Measurements from ENCODE around the gene SLX4.
"Not testable (repeated sequence)": the region's sequence is repeated elsewhere in the genome, so short reads cannot be mapped to it uniquely, and the experiment has no call there.

The SLX4 gene

DNA sequence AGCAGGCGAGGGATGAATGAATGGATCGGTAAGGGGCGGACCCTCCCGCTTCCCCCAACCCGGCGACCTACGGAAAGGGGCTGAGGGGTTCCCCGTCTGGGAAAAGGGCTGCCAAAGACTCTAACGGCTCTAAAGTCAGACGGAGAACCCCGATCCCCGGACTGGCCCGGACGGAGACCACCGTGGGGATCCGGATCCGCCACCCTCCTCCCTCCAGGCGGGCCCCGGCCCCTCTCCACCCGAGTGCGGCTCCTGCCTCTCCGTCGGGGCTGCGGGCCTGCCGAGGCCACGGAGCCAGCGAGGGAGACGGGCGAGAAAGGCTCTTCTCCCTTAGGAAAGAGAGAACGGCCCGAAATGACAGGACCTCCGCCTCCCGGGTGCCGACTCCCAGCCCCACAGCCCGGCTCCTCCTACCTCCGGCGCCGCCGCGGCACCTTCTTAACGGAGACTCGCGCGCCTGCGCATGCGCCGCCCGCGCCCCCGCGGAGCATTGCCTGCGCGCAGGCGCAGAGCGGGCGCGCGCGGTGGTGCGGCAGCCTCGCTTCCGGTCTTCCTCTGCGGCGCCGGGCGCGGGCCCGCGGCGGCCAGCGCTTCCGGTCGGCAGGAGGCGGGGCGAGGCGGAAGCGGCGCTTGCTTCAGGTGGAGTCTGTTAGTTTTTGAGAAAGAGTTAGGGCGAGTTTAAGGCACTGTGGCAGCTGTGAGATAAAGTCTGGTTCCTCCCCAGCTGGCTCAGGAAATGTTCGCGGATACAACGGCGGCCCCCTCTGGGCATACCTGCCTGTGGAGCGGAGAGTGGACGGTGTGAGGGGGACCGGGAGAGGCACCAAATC is at the start of gene SLX4:
Gene SLX4 (minus strand): TSS at position 461 of the 830 bp plus-strand sequence. CDS start 2,642 bp downstream, outside the sequence.
- DNase-seq (ENCODE audit: low spot score), result peak; percentile 94

DNA sequence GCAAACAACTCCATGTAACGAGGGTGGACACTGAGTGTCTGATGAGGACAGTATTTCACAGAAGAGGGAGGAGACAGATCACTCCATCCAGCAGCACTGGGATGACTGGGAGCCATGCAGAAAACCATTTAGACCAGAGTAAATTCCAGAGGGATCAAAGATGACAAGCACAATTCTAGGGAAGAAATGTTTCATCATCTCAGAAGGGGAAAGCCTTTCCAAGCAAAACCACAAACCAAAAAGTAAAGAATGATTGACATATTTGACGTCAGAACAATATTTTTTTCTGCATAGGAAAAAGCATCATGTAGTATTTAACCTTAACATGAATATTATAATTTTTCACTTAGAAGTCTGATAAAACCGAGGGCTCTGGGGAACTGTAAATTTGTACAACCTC is 47.8 kb upstream of the SLX4 start:
- DNase-seq (ENCODE audit: low spot score), result no peak

DNA sequence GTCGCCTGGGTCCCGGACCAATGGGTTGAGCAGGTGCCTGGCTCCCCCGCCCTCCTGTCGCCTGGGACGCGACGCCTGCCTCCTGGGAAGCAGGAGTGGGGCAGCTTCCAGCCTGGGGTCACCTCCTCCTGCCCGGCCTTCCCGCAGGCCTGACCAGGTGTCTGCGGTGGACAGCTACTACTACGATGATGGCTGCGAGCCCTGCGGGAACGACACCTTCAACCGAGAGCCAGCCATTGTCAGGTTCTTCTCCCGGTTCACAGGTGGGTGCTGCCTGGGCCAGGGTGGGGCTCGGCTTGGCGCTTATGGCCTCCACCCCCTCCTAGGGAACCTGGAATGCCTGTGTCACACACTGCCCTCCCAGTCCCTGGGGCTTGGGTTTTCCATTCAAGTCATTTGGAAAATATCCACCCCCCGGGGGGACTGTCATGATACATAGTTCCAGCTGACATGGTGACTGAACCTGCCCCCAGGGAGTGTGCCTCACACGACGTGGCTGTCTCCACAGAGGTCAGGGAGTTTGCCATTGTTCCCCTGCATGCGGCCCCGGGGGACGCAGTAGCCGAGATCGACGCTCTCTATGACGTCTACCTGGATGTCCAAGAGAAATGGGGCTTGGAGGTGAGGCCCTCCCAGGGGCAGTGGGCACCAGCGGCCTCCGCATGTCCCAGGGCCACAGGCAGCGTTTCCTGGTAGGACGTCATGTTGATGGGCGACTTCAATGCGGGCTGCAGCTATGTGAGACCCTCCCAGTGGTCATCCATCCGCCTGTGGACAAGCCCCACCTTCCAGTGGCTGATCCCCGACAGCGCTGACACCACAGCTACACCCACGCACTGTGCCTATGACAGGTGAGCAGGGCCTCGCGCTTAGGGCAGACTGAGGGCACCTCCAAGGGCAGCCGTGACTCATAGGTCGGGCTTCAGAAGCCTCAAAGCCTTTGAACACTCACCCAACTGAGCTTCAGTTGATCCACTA is 45.4 kb upstream of the SLX4 start:
- no peak for DNase-seq (ENCODE audit: low spot score)

- DNase-seq (ENCODE audit: low spot score), result not testable (repeated sequence)
These were observed 44.7 kb upstream of the SLX4 start for GRCh38 chr16:3656160-3656490.

GRCh38 chr16:3655396-3656159 is 44.2 kb upstream of the SLX4 start:
- no peak for DNase-seq (ENCODE audit: low spot score)

DNA sequence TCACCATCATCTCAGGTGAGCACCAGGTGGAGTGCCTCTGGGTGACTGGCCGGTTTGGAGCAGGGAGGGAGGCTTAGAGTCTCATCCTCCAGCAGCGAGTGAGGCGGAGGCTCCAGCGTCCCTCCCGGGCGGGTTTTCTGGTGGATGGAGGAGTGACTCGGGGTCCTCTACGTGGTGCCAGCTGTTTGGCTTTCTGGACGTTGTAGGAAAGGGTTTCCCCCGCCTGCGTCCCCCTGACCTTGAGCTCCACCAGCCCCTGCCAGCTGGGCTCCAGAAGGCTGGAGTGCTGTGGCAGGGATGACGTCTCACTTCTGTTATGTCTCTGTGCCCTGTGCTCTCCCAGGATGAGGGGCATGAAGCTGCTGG is 43.6 kb upstream of the SLX4 start:
- no peak for DNase-seq (ENCODE audit: low spot score)

- DNase-seq (ENCODE audit: low spot score), result peak; percentile 76
These were observed 43.0 kb upstream of the SLX4 start, which contains the start of gene DNASE1 for GRCh38 chr16:3654249-3654991. Gene DNASE1 (plus strand): TSS chr16:3654691. CDS start chr16:3655374, 683 bp downstream.

- DNase-seq (ENCODE audit: low spot score), result no peak
These were observed 41.2 kb upstream of the SLX4 start for GRCh38 chr16:3652373-3653195.

GRCh38 chr16:3651461-3652372 is 40.3 kb upstream of the SLX4 start:
- DNase-seq (ENCODE audit: low spot score), result no peak

DNA sequence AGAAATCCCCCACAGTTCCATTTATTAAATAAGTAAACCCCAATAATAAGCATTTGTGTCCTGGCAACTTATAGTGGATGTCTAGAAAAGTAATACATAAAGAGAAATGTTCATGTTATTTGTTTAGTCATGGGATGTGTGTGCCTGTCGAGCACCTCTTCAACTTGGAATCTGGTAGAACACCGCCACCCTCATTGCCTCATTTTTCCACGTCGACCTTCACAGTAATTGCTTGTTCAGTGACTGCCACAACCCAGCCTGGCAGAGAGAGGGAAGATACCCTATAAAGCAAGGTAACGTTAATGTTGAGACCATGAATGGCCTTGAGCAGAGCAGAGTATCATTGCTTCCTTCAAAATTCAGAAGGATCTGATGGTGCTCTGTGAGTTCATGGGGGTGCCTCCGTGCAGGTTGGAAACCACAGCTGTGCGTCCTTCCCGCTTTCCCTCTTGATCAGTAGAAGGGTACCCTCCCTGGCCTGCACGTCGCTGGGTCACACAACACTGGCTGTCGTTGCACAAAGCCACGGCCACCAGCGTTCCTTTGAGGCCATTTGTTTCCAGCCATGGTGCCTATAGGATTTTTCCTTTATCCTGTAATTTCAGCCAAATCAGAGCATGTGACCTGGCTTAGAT is 39.3 kb upstream of the SLX4 start:
- DNase-seq (ENCODE audit: low spot score), result no peak

GRCh38 chr16:3646348-3646920 is 35.0 kb upstream of the SLX4 start:
- DNase-seq (ENCODE audit: low spot score), result no peak

GRCh38 chr16:3645504-3646347 is 34.3 kb upstream of the SLX4 start:
- DNase-seq (ENCODE audit: low spot score), result peak; percentile 85

DNA sequence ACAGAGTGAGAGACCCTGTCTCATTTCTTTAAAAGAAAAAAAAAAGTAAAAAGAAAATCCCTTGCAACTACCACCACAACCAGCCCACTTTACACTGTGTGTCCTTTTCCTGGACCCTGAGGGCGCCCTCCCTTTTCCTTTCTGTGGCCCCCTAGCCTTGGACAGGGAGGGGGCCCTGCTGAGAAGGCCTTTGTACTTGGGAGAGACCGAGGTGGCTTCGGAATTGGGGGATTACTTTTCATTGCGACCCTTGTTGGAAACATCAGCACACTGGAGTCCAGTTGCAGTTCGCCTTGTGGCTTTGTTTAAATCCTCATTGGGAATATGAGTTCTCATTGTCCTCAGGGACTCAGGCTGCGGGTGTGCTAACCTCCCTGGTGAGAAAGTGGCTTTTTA is 33.7 kb upstream of the SLX4 start:
- DNase-seq (ENCODE audit: low spot score), result no peak

GRCh38 chr16:3643095-3643730 is 31.8 kb upstream of the SLX4 start:
- DNase-seq (ENCODE audit: low spot score), result no peak

DNA sequence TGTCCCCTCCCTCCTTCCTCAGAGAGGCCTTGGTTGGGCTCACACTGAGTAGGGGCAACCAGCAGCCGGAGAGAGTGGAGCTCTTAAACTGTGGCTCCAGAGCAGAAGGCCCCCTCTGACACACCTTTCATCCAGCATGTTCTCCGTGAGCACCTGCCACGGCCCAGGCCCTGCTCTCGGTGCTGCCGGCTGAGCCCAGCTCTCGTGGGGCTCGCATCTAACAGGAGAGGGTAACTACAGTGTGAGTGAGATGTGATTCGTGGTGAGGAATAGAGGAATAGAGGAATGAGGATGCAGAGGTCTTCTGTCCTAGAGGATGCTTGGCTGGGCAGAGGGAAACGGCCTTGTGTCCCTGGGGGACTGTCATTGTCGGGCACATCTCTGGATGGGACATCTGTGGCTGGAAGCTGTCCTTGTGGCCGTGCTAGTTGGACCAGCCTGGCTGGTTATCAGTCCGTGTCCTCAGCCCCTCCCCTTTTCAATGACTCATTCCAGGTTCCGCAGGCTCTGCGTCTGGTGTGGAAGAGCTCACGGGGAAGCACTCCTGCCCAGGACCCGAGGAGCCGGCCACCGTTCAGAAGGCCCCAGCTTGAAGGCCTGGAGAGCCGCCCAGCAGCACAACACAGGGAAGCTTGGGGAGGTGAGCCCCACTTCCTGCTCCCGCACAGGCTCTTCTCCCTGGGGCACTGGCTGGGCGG is 31.1 kb upstream of the SLX4 start:
- DNase-seq (ENCODE audit: low spot score), result no peak

DNA sequence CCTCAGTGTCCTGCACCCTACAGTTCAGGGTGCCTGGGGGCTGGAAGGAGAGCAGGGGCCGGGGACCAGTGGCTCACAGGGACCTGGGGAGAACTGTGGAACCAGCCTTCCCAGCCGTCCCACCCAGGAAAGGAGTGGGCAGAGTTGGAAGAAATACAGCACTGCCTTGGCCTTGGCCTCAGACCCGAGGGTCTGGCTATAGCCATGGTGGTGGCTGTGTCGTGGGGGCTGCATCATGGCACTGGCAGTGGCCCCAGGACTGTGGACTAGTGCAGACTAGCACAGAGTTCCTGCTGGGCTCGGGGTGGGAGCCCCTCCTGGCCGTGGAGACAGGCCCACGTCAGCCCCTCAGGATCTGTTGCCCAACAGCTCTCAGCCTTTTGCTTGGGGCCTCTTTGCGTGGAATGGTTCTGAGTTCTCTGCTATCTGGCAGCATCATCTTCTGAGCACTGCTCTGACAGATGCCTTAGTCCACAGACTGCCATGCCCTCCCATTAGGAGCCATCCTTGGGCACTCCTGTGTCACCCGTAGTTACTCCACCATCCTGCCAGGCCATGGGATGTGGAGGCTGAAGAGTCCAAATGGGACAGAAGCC is 30.5 kb upstream of the SLX4 start:
- DNase-seq (ENCODE audit: low spot score), result no peak

Measured in ecto neural progenitor cell (in vitro differentiated cells).